Loucy (cell line): ENCODE results near the gene SMPDL3A.

Experiments used
- H2AFZ ChIP-seq: fragments of 200-600 bp; sonication (generic); 2 replicates; pipeline ENCODE4 v1.6.0; 2016; ENCODE audit warnings: antibody characterized with exemption, mild to moderate bottlenecking, low read length, moderate library complexity
- H3F3A ChIP-seq: fragments of 200-600 bp; 2 replicates; pipeline ENCODE4 v1.6.0; 2016; ENCODE audit warnings: antibody characterized with exemption, low read depth, mild to moderate bottlenecking
- H3K27me3 ChIP-seq: fragments of 200-600 bp; sonication (generic); 2 replicates; pipeline ENCODE4 v1.6.1; 2014; ENCODE audit warnings: low read length, mild to moderate bottlenecking; ENCODE audit not compliant: insufficient read depth, poor library complexity, severe bottlenecking
- H3K36me3 ChIP-seq: fragments of 200-600 bp; sonication (generic); 2 replicates; pipeline ENCODE4 v1.6.1; 2016; ENCODE audit warnings: low read length; ENCODE audit not compliant: insufficient read depth
- H3K4me1 ChIP-seq: fragments of 200-600 bp; sonication (generic); 2 replicates; pipeline ENCODE4 v1.5.1; 2014; ENCODE audit warnings: low read length, mild to moderate bottlenecking; ENCODE audit not compliant: insufficient read depth, poor library complexity, severe bottlenecking
- H3K4me2 ChIP-seq: fragments of 200-600 bp; sonication (generic); 2 replicates; pipeline ENCODE4 v1.6.0; 2014; ENCODE audit warnings: antibody characterized with exemption, low read length, low read depth, mild to moderate bottlenecking; ENCODE audit not compliant: poor library complexity, severe bottlenecking
- H3K4me3 ChIP-seq: fragments of 200-600 bp; sonication (generic); 2 replicates; pipeline ENCODE4 v1.5.1; 2014; ENCODE audit warnings: low read length, mild to moderate bottlenecking, mixed read lengths; ENCODE audit not compliant: poor library complexity, severe bottlenecking
- H3K79me2 ChIP-seq: fragments of 200-600 bp; sonication (generic); 2 replicates; pipeline ENCODE4 v1.6.1; 2014; ENCODE audit warnings: low read length; ENCODE audit not compliant: insufficient read depth
- H3K9ac ChIP-seq: fragments of 200-600 bp; sonication (generic); 2 replicates; pipeline ENCODE4 v1.6.0; 2014; ENCODE audit warnings: mild to moderate bottlenecking, low read depth, low read length, moderate library complexity; ENCODE audit not compliant: poor library complexity, severe bottlenecking
- H3K9me2 ChIP-seq: fragments of 200-600 bp; sonication (generic); replicated peaks from 2 replicates; pipeline ENCODE4 v1.6.1; 2016; ENCODE audit warnings: low read depth, low read length, mixed read lengths
- H3K9me3 ChIP-seq: fragments of 200-600 bp; sonication (generic); 2 replicates; pipeline ENCODE4 v1.6.1; 2014; ENCODE audit warnings: mild to moderate bottlenecking, antibody characterized with exemption, low read length, low read depth; ENCODE audit not compliant: insufficient read depth
- H4K20me1 ChIP-seq: fragments of 200-600 bp; sonication (generic); 2 replicates; pipeline ENCODE4 v1.6.0; 2014; ENCODE audit warnings: antibody characterized with exemption, low read length, mild to moderate bottlenecking; ENCODE audit not compliant: insufficient read depth, poor library complexity, severe bottlenecking
- CTCF ChIP-seq: fragments of 200-600 bp; sonication (generic); conservative IDR thresholded peaks from 2 replicates; pipeline ENCODE4 v1.5.1; 2014; ENCODE audit warnings: mild to moderate bottlenecking, antibody characterized with exemption, low read length
- EZH2phosphoT487 ChIP-seq: fragments of 200-600 bp; IDR thresholded peaks from 2 replicates; pipeline ENCODE4 v1.6.1; 2018; ENCODE audit warnings: antibody characterized with exemption, mild to moderate bottlenecking, moderate library complexity, borderline replicate concordance

The SMPDL3A gene

GRCh38 chr6:122755901-122756300 lies 33.2 kb upstream of the SMPDL3A start:
- H3K9ac ChIP-seq: no peak overlapping the region
- peaks cover 5% of the 10 kb centered on the region for H3K4me1 ChIP-seq

GRCh38 chr6:122758927-122759334 lies 30.1 kb upstream of the SMPDL3A start:
- no peaks in the 10 kb centered on the region for H3K79me2 ChIP-seq
- no peaks in the 10 kb centered on the region for H3K9me2 ChIP-seq
- no peaks in the 10 kb centered on the region for H3F3A ChIP-seq
- no peaks in the 10 kb centered on the region for H3K4me1 ChIP-seq
- no peak overlapping the region for H3K4me3 ChIP-seq
- no peaks in the 10 kb centered on the region for H4K20me1 ChIP-seq
- H3K9me3 ChIP-seq: no peaks in the 10 kb centered on the region
- no peak overlapping the region for H3K4me2 ChIP-seq
- H2AFZ ChIP-seq: no peak overlapping the region
- H3K36me3 ChIP-seq: no peaks in the 10 kb centered on the region
- H3K27me3 ChIP-seq: no peaks in the 10 kb centered on the region
- no peak overlapping the region for H3K9ac ChIP-seq
- TF ChIP-seq EZH2phosphoT487 (no peak), CTCF (no peak)

More at GRCh38 chr6:122755901-122756300, 33.2 kb upstream of the SMPDL3A start:
- Histone ChIP-seq H3K4me3 (no peak overlapping the region), H4K20me1 (no peaks in the 10 kb centered on the region), H2AFZ (no peak overlapping the region), H3F3A (no peaks in the 10 kb centered on the region), H3K27me3 (no peaks in the 10 kb centered on the region), H3K4me2 (no peak overlapping the region), H3K79me2 (no peaks in the 10 kb centered on the region), H3K36me3 (no peaks in the 10 kb centered on the region), H3K9me2 (no peaks in the 10 kb centered on the region), H3K9me3 (no peaks in the 10 kb centered on the region)
- TF ChIP-seq EZH2phosphoT487 (no peak), CTCF (no peak)

GRCh38 chr6:122760330-122760729 lies 28.7 kb upstream of the SMPDL3A start:
- Histone ChIP-seq H2AFZ (no peak overlapping the region), H3K9ac (no peak overlapping the region), H3F3A (no peaks in the 10 kb centered on the region), H3K9me2 (no peaks in the 10 kb centered on the region), H3K79me2 (no peaks in the 10 kb centered on the region), H3K4me3 (no peak overlapping the region), H3K27me3 (no peaks in the 10 kb centered on the region), H3K4me1 (no peaks in the 10 kb centered on the region), H3K9me3 (no peaks in the 10 kb centered on the region), H3K4me2 (no peak overlapping the region), H3K36me3 (no peaks in the 10 kb centered on the region), H4K20me1 (no peaks in the 10 kb centered on the region)
- TF ChIP-seq CTCF (no peak), EZH2phosphoT487 (no peak)
